Bone marrow (tissue), 2 donors: ENCODE data around the gene LTB4R.
A peak's percentile ranks its signal among the peaks of the same experiment; 100 is the strongest.
"Not testable (repeated sequence)": the region's sequence is repeated elsewhere in the genome, so short reads cannot be mapped to it uniquely, and the experiment has no call there.

Experiments
- DNase-seq, 2 donors: peaks; one replicate each; lab custom pipeline; 2025; lab: John Stamatoyannopoulos, UW

The LTB4R gene

DNA sequence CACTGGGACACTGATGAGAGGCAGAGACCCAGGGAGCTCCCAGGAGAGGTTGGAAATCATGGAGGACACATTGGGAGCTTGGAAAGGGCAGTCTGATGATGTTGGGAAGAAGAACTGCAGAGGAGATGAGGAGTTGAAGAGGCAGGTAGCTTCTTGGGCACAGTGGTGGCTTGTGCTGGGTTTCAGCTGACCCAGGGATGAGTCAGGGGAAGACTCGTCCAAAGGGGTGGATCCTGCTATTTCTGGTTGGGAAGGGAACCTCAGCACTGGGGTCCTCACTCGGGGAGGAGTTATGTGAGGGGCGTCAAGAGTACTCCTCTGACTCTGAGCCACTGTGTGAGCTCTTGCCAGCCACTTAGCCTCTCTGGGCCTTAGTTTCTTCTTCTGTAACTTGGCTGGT lies 12.0 kb downstream of the LTB4R start:
- DNase-seq = no peak

DNA sequence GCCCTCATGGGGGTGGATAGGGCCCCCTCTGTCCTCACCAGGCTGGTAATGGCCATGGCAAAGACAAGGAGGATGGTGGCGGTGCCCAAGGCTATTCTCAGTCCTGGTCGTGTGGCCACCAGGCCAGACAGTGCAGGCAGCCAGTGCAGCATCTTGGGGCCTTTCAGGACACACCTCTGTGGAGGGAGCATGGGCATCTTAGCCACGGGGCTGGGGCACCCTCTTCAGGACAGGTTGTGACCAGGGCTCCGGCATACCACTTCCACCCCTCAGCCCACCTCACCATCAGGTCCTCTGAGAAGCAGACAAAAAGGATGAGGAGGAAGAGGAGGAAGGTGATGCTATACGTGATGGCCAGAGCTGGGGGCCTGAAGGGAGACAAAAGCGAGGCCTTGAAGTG lies 12.7 kb downstream of the LTB4R start:
- DNase-seq = no peak

DNA sequence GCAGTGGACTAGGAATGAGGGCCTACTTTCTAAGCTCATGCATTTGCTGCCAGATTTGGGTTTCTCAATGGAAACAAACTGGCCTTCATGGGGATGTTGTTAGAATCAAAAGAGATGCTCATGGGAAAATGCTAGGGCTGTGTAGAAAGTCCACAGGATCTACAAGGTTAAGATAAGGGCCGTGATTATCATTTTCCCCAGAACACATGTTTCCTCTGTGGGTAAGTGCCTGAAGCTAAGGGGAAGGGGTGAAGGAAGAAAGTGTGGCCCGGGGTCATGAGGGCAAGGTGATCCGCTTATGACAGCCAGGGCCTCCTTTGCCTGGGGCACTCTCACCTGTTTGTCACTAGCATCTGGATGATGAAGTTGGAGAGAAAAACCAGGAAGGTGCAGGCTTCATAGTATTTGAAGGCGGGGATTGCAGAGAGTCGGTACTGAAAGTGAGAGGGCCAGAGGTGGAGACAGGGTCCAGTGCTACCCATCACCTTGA lies 13.8 kb downstream of the LTB4R start:
- DNase-seq = no peak

DNA sequence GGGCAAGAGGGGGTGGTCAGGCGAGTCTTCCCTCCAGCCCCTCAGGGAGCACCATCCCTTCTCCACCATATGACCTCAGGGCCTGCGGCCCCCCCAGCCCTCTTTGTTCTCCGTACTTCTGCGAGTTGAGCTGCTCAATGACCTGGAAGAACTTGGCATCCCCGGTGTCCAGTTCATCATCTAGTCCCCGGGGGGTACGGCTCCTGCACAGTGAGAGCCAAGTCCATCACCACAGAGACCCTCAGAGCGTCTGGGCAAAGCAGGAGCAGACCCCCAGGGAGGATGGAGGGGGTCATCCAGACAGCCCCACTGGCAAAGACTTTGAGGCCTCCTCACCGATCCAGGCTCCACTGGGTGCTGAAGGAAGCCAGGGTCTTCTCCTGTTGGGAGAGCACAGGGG lies 14.7 kb downstream of the LTB4R start:
- no peak for DNase-seq

DNA sequence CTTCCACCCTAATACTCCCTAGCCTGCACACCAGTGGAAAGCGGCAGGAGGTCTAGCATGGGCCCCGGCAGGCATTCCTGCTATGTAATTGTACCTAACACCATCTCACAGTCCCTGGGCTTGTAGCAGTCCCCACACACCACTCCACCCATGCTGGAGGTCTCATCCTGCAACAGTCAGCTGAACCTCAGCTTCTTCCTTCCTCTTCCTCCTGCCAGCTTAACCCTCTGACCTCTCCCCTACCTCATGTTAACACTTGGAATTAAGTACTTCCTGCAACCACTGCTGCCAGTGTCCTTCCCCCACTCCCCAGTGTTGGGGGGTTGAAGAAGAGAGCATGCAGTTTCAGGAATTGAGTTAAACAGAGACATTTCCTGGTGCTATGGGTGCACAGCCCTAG lies 16.0 kb downstream of the LTB4R start:
- DNase-seq = no peak

DNA sequence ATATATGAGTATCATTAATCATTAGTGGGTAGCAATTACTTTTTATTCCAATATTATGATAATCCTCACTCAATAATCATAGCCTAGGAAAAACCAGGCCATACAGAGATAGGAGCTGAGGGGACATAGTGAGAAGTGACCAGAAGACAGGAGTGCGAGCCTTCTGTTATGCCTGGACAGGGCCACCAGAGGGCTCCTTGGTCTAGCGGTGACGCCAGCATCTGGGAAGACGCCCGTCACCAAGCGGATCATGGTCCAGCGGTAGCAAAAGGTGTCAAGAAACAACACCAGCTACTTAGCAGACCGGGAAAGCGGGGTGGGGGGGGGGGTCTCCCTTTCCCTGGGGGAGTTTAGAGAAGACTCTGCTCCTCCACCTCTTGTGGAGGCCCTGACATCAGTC lies 16.6 kb downstream of the LTB4R start:
- not testable (repeated sequence) for DNase-seq

DNA sequence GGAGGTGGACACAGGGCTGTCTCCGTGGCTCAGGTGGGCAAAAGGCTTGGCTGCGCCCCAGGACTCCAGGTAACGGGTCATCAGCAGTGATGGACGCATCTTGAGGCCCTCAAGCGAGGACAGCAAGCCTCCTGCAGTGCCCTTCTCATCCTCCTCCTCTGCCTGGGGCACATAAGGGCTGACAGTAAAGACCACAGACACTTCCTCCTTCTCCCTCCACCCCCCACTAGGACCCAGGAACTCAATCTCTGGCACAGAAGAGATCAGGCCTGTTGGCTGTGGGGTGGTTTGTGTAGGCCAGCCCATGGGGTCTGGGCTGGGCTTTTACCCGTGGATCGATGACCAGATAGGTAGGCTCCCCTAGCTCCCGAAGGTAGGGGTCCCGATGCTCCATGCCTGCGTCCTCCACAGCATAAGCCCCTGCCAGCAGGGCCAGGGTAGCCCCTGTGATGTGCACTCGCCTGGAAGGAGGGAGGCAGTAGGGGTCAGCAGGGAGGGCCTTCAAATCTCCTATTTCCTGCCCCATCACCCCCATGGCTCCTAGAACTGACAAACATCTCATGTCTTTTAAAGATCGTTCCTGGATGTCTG lies 17.9 kb downstream of the LTB4R start:
- no peak for DNase-seq

DNA sequence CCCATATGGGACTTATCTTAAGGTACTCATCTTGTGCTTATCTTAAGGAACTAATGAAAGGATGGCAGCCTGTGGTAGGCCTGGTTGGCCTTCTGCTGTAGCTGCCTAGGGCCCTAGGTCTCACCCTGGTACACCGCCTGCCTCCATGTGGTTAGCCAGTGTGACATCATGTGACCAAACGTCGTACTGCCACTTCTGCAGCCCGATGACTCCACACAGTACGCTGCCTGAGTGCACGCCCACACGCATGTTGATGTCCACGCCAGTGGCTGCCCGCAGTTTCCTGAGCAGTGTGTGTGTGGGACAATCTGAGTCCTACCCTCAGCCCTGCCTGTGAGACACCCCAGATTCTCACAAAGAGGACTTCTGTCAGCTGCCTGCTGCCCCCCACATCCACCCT lies 18.4 kb downstream of the LTB4R start:
- DNase-seq = peak in 1 of 2 donors; percentile 44

DNA sequence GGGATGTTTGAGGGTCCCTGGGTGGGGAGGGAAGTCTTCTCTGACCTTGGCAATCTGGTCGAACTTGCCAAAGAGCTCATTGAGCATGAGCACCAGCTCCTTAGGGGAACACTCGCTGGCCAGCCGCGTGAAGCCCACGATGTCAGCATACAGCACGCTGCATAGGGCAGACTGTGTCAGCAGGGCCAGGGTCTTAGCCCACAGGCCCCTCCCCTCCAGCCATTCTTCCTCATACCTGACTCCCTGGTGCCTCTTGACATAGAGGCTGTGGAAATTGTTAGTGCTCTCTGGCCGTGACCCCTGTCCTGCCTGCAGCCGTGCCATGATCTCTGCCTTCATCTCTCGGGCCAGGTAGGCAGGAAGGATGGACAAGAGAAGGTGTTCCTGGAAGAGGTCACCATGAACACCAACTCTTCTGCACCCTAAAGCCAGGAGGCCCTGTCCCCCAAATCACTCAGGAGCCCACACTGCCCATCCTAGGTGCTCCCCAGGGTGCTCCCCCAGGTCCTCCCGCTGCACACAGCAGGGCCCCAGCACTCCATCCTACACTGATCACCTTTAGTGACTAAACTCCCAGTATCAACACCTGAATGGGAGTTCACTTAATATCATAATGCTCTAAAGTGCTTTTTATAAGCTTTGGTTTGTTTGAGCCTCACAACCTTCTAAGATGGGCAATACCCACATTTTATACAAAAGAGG lies 19.8 kb downstream of the LTB4R start:
- no peak for DNase-seq

DNA sequence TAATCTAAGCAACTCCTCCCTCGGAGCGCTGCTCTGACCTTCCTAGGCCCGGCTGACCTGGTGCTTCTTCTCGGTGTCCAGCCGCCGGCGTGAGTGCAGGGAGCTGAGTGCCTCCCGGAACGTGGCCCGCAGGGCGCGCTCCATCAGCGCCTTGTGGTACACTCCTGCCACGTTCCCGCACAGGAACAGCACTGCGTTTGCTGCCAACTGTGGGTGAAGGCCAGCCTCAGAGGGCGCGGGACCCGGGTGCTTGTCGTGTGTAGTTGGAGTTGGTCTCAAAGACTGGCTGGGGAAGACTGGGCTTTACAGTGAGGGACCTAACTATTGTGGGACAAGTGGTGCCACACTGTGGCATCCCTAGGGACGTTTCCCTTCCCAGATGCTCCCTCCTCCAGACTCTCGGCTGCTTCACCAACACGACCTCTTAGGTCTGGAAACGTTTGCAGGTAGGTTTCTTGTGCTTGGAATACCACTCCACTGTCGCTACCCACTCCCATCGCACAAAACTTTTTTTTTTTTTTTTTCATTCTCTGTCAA lies 20.5 kb downstream of the LTB4R start:
- no peak for DNase-seq

DNA sequence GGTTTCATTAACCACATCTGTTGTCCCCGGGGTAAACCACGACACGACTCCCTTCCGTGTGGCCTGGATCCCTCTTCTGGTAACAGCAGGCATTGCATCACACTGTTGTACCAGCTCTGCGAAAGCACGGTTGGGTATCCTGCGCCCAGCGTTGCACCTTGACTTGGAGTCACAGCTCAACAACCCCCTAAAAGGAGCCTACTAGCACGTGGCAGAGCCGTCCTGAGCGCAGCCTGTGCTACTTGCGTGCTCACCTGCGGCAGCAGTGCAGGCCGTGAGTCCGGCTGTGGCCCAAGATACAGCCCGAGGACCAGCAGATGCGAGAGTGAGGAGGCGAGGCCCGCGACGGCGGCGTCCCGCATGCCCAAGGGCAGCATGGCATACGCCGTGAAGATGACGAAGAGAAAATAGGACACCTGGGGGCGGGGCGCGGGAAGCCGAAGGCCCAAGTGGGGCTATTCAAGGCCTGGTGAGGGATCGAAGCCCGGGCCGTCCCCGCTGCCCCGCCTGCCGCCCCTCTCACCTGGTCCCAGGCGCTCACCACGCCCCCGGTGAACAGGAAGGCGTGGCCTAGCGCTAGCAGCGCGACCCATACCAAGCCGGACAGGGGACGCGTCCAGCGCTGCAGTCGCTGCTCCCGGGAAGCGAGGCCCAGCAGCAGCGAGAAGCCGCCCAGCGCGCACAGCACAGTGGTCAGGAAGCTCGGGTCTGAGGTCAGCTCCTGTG lies 21.1 kb downstream of the LTB4R start:
- DNase-seq = peak; percentile 30 to 63

DNA sequence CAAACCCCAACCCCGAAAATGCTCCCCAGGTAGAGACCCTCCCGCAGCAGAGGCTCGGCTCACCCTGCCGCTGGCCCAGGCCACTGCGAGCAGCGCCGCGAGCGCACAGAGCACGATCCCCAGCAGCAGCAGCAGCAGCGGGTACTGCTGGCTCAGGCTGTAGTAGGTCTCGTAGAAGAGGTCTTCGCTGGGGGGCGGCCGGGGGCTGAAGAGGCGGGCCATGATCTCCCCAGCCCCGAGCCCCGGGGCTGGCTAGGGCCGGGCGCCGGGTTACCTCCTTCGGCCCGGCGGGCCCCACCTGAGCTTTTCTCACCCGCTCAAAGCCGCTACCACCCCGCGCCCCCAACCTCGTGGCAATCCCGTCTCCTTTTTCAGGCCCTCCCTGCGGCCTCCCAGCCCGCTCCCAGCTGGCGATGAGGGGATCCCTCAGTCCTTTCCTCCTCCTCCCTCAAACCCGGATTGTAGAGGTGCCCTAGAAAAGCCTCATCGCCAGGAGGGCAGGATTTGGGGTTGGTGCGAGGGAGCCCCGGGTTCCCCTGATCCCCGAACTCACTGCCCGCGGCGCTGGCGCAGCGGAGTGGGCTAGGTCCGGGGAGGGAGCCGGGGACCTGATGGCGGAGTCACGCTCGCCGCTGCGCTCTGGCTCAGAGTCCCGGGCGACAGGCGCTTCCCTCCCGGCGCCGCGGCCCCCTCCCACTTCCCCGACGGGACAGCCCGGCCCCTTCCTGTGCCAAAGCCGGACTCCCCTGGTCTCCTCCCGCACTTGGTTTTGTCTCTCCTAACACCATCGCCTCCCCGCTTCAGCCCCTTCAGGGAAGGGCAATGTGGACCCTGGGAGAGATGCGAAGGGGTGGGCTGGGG lies 23.4 kb downstream of the LTB4R start, which contains the start of gene ADCY4:
TSS of gene ADCY4 (minus strand) at position 641 of the 861 bp plus-strand sequence. CDS start at position 222, 419 bp downstream.
- no peak for DNase-seq

DNA sequence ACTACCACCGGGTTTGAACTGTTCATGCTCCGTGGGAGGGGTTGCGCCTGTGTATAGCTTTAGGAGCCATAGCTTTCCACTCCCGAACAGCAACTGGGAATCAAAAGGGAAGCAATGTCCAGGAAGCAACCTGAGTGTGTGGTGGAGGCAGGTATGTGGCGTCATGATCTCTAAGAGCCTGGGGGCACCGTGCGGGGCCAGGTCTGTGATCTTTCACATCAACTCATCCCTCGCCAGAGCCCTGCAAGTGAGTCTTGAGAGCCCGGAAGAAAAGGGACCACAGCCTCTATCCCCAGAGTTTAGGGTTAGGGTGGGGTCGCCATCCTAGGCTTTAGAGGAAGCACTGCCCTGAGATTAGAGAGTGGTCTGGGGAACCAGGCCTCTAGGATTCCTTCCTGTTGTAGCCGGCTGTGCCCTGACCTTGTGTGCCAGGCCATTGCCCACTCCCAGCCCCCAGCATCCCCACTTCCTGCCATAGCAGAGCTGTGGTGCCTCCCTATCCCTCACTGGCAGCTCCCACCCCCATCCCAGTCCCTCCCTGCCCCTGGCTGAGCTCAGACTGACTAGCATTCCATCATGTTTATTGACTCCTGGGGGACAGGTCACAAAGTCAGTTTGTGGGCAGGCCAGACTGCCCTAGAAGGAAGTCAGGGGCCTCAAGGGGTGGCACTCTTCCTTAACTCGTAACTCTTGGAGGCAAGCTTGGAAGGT lies 24.3 kb downstream of the LTB4R start:
- no peak for DNase-seq

DNA sequence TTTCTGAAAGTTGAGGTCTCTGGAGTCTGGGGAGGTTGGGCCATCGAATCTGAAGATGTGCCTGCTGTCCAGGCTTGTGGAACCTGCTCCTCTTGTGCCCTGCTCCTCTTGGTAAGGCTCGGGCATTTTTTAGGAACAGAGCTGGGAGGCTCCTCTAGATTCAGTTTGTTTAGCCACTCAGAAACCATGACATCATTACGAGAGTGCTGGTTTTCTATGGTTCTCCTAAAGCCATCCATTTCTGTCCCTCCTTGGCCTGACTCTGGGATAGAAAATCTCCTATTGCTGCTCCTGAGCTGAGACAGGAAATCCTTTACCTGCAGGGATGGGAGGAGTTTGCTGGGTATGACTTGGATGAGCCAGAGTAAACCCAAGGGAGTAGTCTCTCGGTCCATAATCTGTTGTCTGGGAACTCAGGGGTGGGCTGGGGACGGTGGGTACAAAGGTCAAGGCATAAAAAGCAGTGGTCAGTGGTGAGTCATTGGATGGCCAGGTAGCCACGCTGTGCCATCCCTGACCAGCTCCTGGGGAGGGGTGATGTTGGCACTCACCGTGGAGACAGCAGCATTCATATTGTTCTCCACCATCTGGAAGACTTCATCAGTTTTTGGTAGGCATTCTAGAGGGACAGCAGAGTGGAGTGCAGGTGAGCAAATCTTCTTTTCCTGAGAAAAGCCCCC lies 26.0 kb downstream of the LTB4R start:
- no peak for DNase-seq

DNA sequence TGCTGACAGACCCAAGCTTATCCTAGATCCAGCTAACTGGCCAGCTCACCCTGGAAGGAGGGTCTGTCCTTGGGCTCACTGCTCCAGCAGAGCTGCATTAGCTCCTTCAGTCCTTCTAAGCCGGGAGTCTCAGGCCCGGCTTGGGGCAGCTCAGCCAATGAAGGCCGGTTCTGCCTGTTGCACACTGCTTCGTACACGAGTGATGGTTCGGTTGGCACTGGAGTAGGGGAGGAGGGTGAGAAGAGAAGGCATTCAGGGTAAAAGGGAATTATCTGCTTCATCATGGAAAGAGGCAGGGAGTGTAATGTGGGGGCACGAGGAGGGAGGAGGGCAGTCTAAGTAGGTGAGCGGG lies 26.5 kb downstream of the LTB4R start:
- DNase-seq = no peak

DNA sequence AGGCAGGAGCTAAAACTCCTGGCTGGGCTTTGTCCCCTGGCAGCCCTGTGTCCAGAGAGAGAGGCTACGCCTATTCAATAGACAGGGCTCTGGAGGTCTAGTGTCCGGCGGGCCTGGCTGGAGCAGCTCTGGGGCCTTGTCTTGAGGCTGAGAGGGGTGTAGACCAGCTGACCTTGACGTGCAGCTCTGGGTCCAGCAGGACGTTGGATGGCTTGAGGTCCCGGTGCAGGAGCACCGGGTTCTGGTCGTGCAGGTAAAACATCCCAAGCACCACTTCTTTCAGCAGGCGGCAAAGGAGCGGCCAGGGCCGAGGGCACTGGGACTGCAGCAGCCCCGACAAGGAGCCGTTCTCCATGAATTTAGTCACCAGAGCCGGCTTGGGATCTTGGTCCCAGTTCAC lies 27.5 kb downstream of the LTB4R start:
- no peak for DNase-seq

DNA sequence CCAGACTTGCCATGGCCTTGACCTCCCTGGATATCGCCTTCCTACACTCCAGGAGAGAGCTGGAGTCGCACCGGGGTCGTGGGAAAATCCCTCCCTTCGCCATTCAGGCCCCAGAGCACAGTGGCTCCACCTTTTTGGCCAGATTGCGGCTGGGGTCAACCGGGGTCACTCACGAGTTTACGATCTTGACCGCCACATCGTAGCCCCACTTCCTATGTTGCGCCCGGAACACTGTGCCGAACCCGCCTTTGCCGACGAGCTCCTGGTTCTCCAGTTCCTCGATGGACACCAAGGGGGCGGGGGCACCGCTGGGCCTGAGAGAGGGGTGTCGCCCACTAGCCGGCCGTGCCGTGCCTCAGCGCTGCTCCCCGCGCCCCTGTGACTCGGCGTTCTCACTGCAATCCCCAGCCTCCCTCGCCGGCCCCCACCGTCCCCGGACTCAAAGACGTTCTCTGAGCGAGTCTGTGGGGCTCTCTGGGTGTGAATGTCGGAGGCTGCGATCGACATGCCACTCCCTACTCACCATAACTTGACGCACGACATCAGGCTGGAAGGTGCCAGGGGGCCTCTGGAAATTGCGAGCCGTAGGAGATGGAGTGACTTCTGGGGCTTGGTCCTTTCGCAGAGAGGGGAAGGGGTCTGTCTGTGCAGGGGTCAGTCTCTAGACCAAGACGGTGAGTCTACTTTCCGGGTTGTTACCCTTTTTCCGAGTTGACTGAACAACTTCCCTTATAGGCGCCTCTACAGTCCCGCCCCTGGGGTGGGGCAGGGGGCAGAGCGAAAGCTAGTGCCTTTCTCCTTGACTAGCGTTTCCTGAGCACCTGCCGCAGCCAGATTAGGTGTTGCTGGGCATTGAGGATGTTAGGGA lies 28.2 kb downstream of the LTB4R start, which contains the start of gene RIPK3:
TSS of gene RIPK3 (minus strand) at position 708 of the 868 bp plus-strand sequence. CDS start at position 543, 165 bp downstream.
- peak in 1 of 2 donors; percentile 26 for DNase-seq

DNA sequence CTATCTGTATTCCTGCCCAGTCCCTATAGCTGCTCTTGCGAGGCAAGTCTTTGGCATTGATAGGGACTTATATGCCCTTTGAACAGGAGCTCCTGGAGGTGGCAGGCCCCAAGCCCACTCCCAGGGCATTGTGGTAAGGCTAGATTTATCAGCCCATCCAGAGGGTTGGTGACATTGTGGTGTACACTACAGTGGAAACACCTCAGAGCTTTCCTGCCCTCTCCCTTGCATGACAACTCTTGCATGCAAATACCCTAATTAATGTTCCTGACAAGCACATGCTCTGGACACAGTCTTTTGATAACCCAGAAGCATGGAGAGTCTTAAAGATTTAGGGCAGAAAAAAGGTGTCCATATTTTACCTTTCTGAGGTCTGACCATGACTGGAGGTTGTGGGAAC lies 29.3 kb downstream of the LTB4R start:
- DNase-seq = no peak

DNA sequence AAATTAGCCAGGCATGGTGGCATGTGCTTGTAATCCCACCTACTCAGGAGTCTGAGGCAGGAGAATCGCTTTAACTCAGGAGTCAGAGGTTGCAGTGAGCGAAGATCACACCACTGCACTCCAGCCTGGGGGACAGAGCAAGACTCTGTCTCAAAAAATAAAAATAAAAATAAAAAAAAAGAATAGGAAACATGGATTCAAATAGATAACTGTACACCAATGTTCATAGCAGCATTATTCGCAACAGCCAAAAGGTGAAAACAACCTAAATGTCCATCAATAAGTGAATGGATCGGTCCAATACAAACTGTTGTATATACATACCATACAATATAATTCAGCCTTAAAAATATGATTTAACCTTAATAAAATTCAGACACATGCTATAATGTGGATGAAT lies 31.6 kb downstream of the LTB4R start:
- no peak for DNase-seq
